ENCODE results near the gene BRSK1.
"Not testable (repeated sequence)": the region's sequence is repeated elsewhere in the genome, so short reads cannot be mapped to it uniquely, and the experiment has no call there.

The BRSK1 gene

GRCh38 chr19:55329791-55330190 lies 46.0 kb downstream of the BRSK1 start:
- DNase-seq (ENCODE audit: low read depth): not testable (repeated sequence)

GRCh38 chr19:55333870-55334269 lies 50.1 kb downstream of the BRSK1 start:
- no peak for DNase-seq (ENCODE audit: low read depth)

- no peak for DNase-seq (ENCODE audit: low read depth)
Observed at GRCh38 chr19:55336101-55336500, 52.3 kb downstream of the BRSK1 start.

- DNase-seq (ENCODE audit: low read depth): peak; percentile 100
Observed at GRCh38 chr19:55339105-55339888, 55.5 kb downstream of the BRSK1 start, which contains the start of gene KMT5C. Gene KMT5C (plus strand): TSS chr19:55339876. CDS start chr19:55341937, 2,061 bp downstream.

- no peak for DNase-seq (ENCODE audit: low read depth)
Observed at GRCh38 chr19:55339889-55340783, 56.3 kb downstream of the BRSK1 start.

- no peak for DNase-seq (ENCODE audit: low read depth)
Observed at GRCh38 chr19:55340784-55341147, 57.0 kb downstream of the BRSK1 start.

GRCh38 chr19:55341171-55341588 lies 57.4 kb downstream of the BRSK1 start:
- DNase-seq (ENCODE audit: low read depth): peak; percentile 37

- DNase-seq (ENCODE audit: low read depth): no peak
Observed at GRCh38 chr19:55341595-55342531, 58.1 kb downstream of the BRSK1 start.

- DNase-seq (ENCODE audit: low read depth): no peak
Observed at GRCh38 chr19:55344444-55344843, 60.6 kb downstream of the BRSK1 start.

GRCh38 chr19:55345101-55345817 lies 61.5 kb downstream of the BRSK1 start:
- no peak for DNase-seq (ENCODE audit: low read depth)

- DNase-seq (ENCODE audit: low read depth): no peak
Observed at GRCh38 chr19:55345818-55346724, 62.3 kb downstream of the BRSK1 start.

- DNase-seq (ENCODE audit: low read depth): no peak
Observed at GRCh38 chr19:55346725-55347441, 63.1 kb downstream of the BRSK1 start.

- no peak for DNase-seq (ENCODE audit: low read depth)
Observed at GRCh38 chr19:55347442-55348009, 63.7 kb downstream of the BRSK1 start.

GRCh38 chr19:55348317-55349034 lies 64.7 kb downstream of the BRSK1 start:
- DNase-seq (ENCODE audit: low read depth): no peak

- no peak for DNase-seq (ENCODE audit: low read depth)
Observed at GRCh38 chr19:55350620-55351315, 67.0 kb downstream of the BRSK1 start.

- DNase-seq (ENCODE audit: low read depth): no peak
Observed at GRCh38 chr19:55352040-55352439, 68.2 kb downstream of the BRSK1 start.

- DNase-seq (ENCODE audit: low read depth): no peak
Observed at GRCh38 chr19:55352549-55353145, 68.8 kb downstream of the BRSK1 start.
